Measurements from ENCODE around the gene AUNIP.

The AUNIP gene

DNA sequence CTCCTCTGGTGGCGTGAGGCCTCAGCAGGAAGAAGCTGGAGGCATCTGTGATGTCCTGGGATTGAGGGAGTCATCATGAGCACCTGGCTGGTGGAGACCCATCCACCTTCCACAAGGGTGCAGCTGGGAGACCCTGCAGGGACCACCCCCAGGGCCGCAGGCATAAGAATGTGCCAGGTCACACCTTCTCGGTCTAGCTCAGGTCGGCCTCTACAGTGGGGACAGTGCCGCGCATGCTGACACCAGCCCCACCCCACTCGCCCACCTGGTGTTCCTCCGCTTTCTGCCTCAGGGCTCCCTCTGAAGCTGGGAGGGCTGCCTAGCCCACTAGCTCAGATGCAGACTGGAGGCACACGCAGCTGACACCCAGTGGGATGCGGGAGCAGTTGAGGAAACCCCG, 22.0 kb upstream of the AUNIP start:
- no peak overlapping the region for H3K9ac ChIP-seq (ENCODE audit: low read length)
- no peak overlapping the region for H3K4me3 ChIP-seq (ENCODE audit: insufficient read depth, low read length, poor library complexity, severe bottlenecking)
- H3F3A ChIP-seq (ENCODE audit: insufficient read depth) = no peaks in the 10 kb centered on the region
- H3K4me2 ChIP-seq (ENCODE audit: low read depth, low read length, poor library complexity, severe bottlenecking) = no peak overlapping the region
- no peak overlapping the region for H3K27ac ChIP-seq (ENCODE audit: low read depth, low read length)
- no peaks in the 10 kb centered on the region for H3K27me3 ChIP-seq (ENCODE audit: low read length)
- no peaks in the 10 kb centered on the region for H3K9me2 ChIP-seq (replicated peaks; ENCODE audit: insufficient read depth, low read length)
- H3K79me2 ChIP-seq (ENCODE audit: insufficient read depth, low read length) = no peaks in the 10 kb centered on the region
- no peaks in the 10 kb centered on the region for H3K9me3 ChIP-seq (ENCODE audit: insufficient read depth, low read length)
- no peak overlapping the region for H2AFZ ChIP-seq (ENCODE audit: low read depth, low read length, severe bottlenecking)
- H4K20me1 ChIP-seq (ENCODE audit: low read depth, low read length) = no peaks in the 10 kb centered on the region
- H3K36me3 ChIP-seq (ENCODE audit: low read length) = no peaks in the 10 kb centered on the region
- no peak for TF ChIP-seq EZH2phosphoT487 (conservative IDR thresholded peaks at IDR 0.05; ENCODE audit: low read length)
- no peak for TF ChIP-seq CTCF (IDR thresholded peaks at IDR 0.05; ENCODE audit: insufficient read depth, low read length, poor library complexity, severe bottlenecking)

DNA sequence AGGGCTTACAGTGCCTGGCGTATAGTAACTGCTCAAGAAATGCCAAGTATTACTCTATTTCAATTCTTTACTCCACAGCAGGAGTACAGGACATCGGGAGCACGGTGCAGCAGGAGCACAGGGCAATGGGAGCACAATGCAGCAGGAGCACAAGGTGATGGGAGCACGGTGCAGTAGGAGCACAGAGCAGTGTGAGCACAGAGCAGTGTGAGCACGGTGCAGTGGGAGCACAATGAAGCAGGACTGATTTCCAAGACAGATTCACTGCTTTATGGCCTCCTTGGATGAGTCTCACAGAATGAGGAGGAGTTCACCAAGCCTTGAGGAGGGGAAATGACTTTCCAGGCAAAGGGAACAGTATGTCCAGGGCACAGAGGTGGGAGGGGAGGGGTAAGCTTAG, 21.3 kb upstream of the AUNIP start:
- no peaks in the 10 kb centered on the region for H3K27me3 ChIP-seq (ENCODE audit: low read length)
- no peak overlapping the region for H3K27ac ChIP-seq (ENCODE audit: low read depth, low read length)
- H3K9me2 ChIP-seq (replicated peaks; ENCODE audit: insufficient read depth, low read length) = no peaks in the 10 kb centered on the region
- H3K4me2 ChIP-seq (ENCODE audit: low read depth, low read length, poor library complexity, severe bottlenecking) = no peak overlapping the region
- H3K9me3 ChIP-seq (ENCODE audit: insufficient read depth, low read length) = no peaks in the 10 kb centered on the region
- H3K36me3 ChIP-seq (ENCODE audit: low read length) = no peaks in the 10 kb centered on the region
- no peaks in the 10 kb centered on the region for H3K79me2 ChIP-seq (ENCODE audit: insufficient read depth, low read length)
- H4K20me1 ChIP-seq (ENCODE audit: low read depth, low read length) = no peaks in the 10 kb centered on the region
- no peak overlapping the region for H2AFZ ChIP-seq (ENCODE audit: low read depth, low read length, severe bottlenecking)
- H3F3A ChIP-seq (ENCODE audit: insufficient read depth) = no peaks in the 10 kb centered on the region
- H3K9ac ChIP-seq (ENCODE audit: low read length) = no peak overlapping the region
- no peak overlapping the region for H3K4me3 ChIP-seq (ENCODE audit: insufficient read depth, low read length, poor library complexity, severe bottlenecking)
- TF ChIP-seq EZH2phosphoT487 (conservative IDR thresholded peaks at IDR 0.05; ENCODE audit: low read length) (no peak), CTCF (IDR thresholded peaks at IDR 0.05; ENCODE audit: insufficient read depth, low read length, poor library complexity, severe bottlenecking) (no peak)

DNA sequence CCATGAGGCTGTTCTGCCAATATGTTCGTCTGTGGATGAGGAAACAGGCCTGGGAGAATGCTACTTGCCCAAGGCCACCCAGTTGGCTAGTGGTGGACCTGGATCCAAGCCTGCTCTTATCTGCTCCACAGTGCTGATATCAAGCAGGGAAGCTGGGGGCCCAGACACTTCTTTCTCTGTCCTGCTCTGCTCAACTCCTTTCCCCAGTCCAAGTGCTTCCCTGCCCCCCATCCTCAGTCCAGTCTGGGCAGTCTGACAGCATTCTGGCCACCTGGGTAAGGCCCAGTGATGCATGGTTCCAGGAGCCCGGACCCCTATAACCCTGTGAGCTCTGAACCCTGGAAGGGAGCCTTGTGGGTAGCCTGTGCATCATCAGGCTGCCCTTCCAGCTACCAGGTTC, 20.4 kb upstream of the AUNIP start:
- Histone ChIP-seq H3K9ac (ENCODE audit: low read length) (no peak overlapping the region), H3K79me2 (ENCODE audit: insufficient read depth, low read length) (no peaks in the 10 kb centered on the region), H3K9me2 (replicated peaks; ENCODE audit: insufficient read depth, low read length) (no peaks in the 10 kb centered on the region), H3K4me2 (ENCODE audit: low read depth, low read length, poor library complexity, severe bottlenecking) (no peak overlapping the region), H3K27me3 (ENCODE audit: low read length) (no peaks in the 10 kb centered on the region), H3K27ac (ENCODE audit: low read depth, low read length) (no peak overlapping the region), H3K9me3 (ENCODE audit: insufficient read depth, low read length) (no peaks in the 10 kb centered on the region), H3K4me3 (ENCODE audit: insufficient read depth, low read length, poor library complexity, severe bottlenecking) (no peak overlapping the region), H3F3A (ENCODE audit: insufficient read depth) (no peaks in the 10 kb centered on the region), H4K20me1 (ENCODE audit: low read depth, low read length) (no peaks in the 10 kb centered on the region), H3K36me3 (ENCODE audit: low read length) (no peaks in the 10 kb centered on the region), H2AFZ (ENCODE audit: low read depth, low read length, severe bottlenecking) (no peak overlapping the region)
- no peak for TF ChIP-seq CTCF (IDR thresholded peaks at IDR 0.05; ENCODE audit: insufficient read depth, low read length, poor library complexity, severe bottlenecking)
- TF ChIP-seq EZH2phosphoT487 (conservative IDR thresholded peaks at IDR 0.05; ENCODE audit: low read length) = no peak

DNA sequence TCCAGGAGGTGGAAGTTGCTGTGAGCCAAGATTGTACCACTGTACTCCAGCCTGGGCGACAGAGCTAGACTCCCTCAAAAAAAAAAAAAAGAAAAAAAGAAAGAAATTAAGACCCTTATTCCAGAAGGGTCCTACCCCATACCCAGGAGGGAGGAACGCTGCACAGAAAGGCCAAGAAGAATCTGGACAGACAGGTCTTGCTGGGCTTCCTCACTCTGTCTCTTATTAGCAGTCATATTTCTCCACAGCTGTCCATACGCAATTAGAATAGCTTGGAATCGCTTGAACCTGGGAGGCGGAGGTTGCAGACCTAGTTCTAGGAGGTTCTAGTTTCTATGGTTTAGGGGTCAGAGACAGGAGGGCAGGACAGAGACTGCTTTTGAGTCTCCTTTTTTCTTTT, 19.4 kb upstream of the AUNIP start:
- no peaks in the 10 kb centered on the region for H3K79me2 ChIP-seq (ENCODE audit: insufficient read depth, low read length)
- H3F3A ChIP-seq (ENCODE audit: insufficient read depth) = no peaks in the 10 kb centered on the region
- H3K9me2 ChIP-seq (replicated peaks; ENCODE audit: insufficient read depth, low read length) = no peaks in the 10 kb centered on the region
- no peaks in the 10 kb centered on the region for H3K27me3 ChIP-seq (ENCODE audit: low read length)
- no peaks in the 10 kb centered on the region for H3K9me3 ChIP-seq (ENCODE audit: insufficient read depth, low read length)
- no peak overlapping the region for H3K4me2 ChIP-seq (ENCODE audit: low read depth, low read length, poor library complexity, severe bottlenecking)
- no peak overlapping the region for H2AFZ ChIP-seq (ENCODE audit: low read depth, low read length, severe bottlenecking)
- TF ChIP-seq CTCF (IDR thresholded peaks at IDR 0.05; ENCODE audit: insufficient read depth, low read length, poor library complexity, severe bottlenecking) (no peak), EZH2phosphoT487 (conservative IDR thresholded peaks at IDR 0.05; ENCODE audit: low read length) (no peak)
- no peak overlapping the region for H3K27ac ChIP-seq (ENCODE audit: low read depth, low read length)
- no peaks in the 10 kb centered on the region for H3K36me3 ChIP-seq (ENCODE audit: low read length)
- H3K9ac ChIP-seq (ENCODE audit: low read length) = no peak overlapping the region
- H4K20me1 ChIP-seq (ENCODE audit: low read depth, low read length) = no peaks in the 10 kb centered on the region
- H3K4me3 ChIP-seq (ENCODE audit: insufficient read depth, low read length, poor library complexity, severe bottlenecking) = no peak overlapping the region
